Measurements from ENCODE around the gene FAM131A.

Gene FAM131A

GRCh38 chr3:184373422-184373821 lies 36.0 kb downstream of the FAM131A start:
- Mint-ChIP-seq H3K9me3 (no peaks in the 10 kb centered on the region), H3K27ac (no peak overlapping the region), H3K4me3 (no peak overlapping the region), H3K27me3 (peaks cover 36 to 39% of the 10 kb centered on the region in 2 donors), H3K36me3 (ENCODE audit: insufficient read depth) (peaks cover 8% of the 10 kb centered on the region), H3K4me1 (ENCODE audit: low read depth in 2 of 2) (peaks cover 3 to 6% of the 10 kb centered on the region in 2 donors)
- DNase-seq (no peak), ATAC-seq (replicated peaks) (no peak)

GRCh38 chr3:184375747-184376461 lies 38.5 kb downstream of the FAM131A start:
- no peak overlapping the region for H3K4me3 Mint-ChIP-seq
- H3K27me3 Mint-ChIP-seq = peaks cover 51 to 56% of the 10 kb centered on the region in 2 donors
- no peak overlapping the region for H3K27ac Mint-ChIP-seq
- no peaks in the 10 kb centered on the region for H3K9me3 Mint-ChIP-seq
- H3K36me3 Mint-ChIP-seq (ENCODE audit: insufficient read depth) = peaks cover 8% of the 10 kb centered on the region
- DNase-seq (no peak), ATAC-seq (replicated peaks) (no peak)
- peaks cover 7 to 12% of the 10 kb centered on the region in 2 donors for H3K4me1 Mint-ChIP-seq (ENCODE audit: low read depth in 2 of 2)

GRCh38 chr3:184377374-184377773 lies 40.0 kb downstream of the FAM131A start:
- no peak overlapping the region for H3K4me3 Mint-ChIP-seq
- peaks cover 64 to 71% of the 10 kb centered on the region in 2 donors for H3K27me3 Mint-ChIP-seq
- H3K36me3 Mint-ChIP-seq (ENCODE audit: insufficient read depth) = peaks cover 3% of the 10 kb centered on the region
- ATAC-seq (replicated peaks) (no peak), DNase-seq (no peak)
- H3K27ac Mint-ChIP-seq = no peak overlapping the region
- H3K9me3 Mint-ChIP-seq = no peaks in the 10 kb centered on the region
- peaks cover 9 to 14% of the 10 kb centered on the region in 2 donors for H3K4me1 Mint-ChIP-seq (ENCODE audit: low read depth in 2 of 2)

GRCh38 chr3:184377882-184378445 lies 40.6 kb downstream of the FAM131A start, which contains the start of gene THPO:
Gene THPO (minus strand): TSS chr3:184378207. CDS start chr3:184376259, 1,948 bp downstream.
- DNase-seq (no peak), ATAC-seq (replicated peaks) (no peak)
- Mint-ChIP-seq H3K36me3 (ENCODE audit: insufficient read depth) (peaks cover 2% of the 10 kb centered on the region), H3K9me3 (no peaks in the 10 kb centered on the region), H3K4me1 (ENCODE audit: low read depth in 2 of 2) (peaks cover 9 to 14% of the 10 kb centered on the region in 2 donors), H3K4me3 (peak within 1 kb of the TSS; percentile 70 to 72), H3K27ac (no peak within 1 kb of the TSS), H3K27me3 (peaks cover 69 to 76% of the 10 kb centered on the region in 2 donors)

GRCh38 chr3:184378651-184379357 lies 41.4 kb downstream of the FAM131A start:
- ATAC-seq (replicated peaks) (no peak), DNase-seq (no peak)
- Mint-ChIP-seq H3K4me1 (ENCODE audit: low read depth in 2 of 2) (peaks cover 9 to 14% of the 10 kb centered on the region in 2 donors), H3K27me3 (peaks cover 75 to 85% of the 10 kb centered on the region in 2 donors), H3K4me3 (peak overlapping the region; percentile 70 to 72), H3K27ac (no peak overlapping the region), H3K9me3 (no peaks in the 10 kb centered on the region), H3K36me3 (ENCODE audit: insufficient read depth) (peaks cover 2% of the 10 kb centered on the region)

- no peak for ATAC-seq (replicated peaks)
- peaks cover 9 to 14% of the 10 kb centered on the region in 2 donors for H3K4me1 Mint-ChIP-seq (ENCODE audit: low read depth in 2 of 2)
- peaks cover 2% of the 10 kb centered on the region for H3K36me3 Mint-ChIP-seq (ENCODE audit: insufficient read depth)
- DNase-seq = no peak
- no peak within 1 kb of the TSS for H3K27ac Mint-ChIP-seq
- H3K4me3 Mint-ChIP-seq = peak within 1 kb of the TSS; percentile 70 to 72
- H3K9me3 Mint-ChIP-seq = no peaks in the 10 kb centered on the region
- H3K27me3 Mint-ChIP-seq = peaks cover 83 to 93% of the 10 kb centered on the region in 2 donors
These were observed 42.2 kb downstream of the FAM131A start, which contains the start of gene CHRD for GRCh38 chr3:184379358-184380184. Gene CHRD (plus strand): TSS chr3:184380054. CDS start chr3:184380319, 265 bp downstream.

- Mint-ChIP-seq H3K36me3 (ENCODE audit: insufficient read depth) (peaks cover 2% of the 10 kb centered on the region), H3K9me3 (no peaks in the 10 kb centered on the region), H3K4me1 (ENCODE audit: low read depth in 2 of 2) (peaks cover 9 to 14% of the 10 kb centered on the region in 2 donors), H3K27me3 (peaks cover 85 to 93% of the 10 kb centered on the region in 2 donors), H3K27ac (no peak overlapping the region), H3K4me3 (peak overlapping the region; percentile 60 to 62)
- ATAC-seq (replicated peaks) (peak; percentile 41), DNase-seq (no peak)
These were observed 42.8 kb downstream of the FAM131A start for GRCh38 chr3:184380185-184380626.

- Mint-ChIP-seq H3K4me3 (peak overlapping the region; percentile 60 to 62), H3K27me3 (peaks cover 81 to 93% of the 10 kb centered on the region in 2 donors), H3K4me1 (ENCODE audit: low read depth in 2 of 2) (peaks cover 9 to 14% of the 10 kb centered on the region in 2 donors), H3K36me3 (ENCODE audit: insufficient read depth) (peaks cover 2% of the 10 kb centered on the region), H3K27ac (no peak overlapping the region), H3K9me3 (no peaks in the 10 kb centered on the region)
- ATAC-seq (replicated peaks) (peak; percentile 58), DNase-seq (peak in 1 of 3 experiments; percentile 13)
These were observed 43.3 kb downstream of the FAM131A start for GRCh38 chr3:184380627-184381260.

GRCh38 chr3:184381261-184382224 lies 44.1 kb downstream of the FAM131A start:
- peak; percentile 35 for ATAC-seq (replicated peaks)
- Mint-ChIP-seq H3K4me1 (ENCODE audit: low read depth in 2 of 2) (peaks cover 9 to 14% of the 10 kb centered on the region in 2 donors), H3K36me3 (ENCODE audit: insufficient read depth) (peaks cover 2% of the 10 kb centered on the region), H3K27me3 (peaks cover 77 to 93% of the 10 kb centered on the region in 2 donors), H3K9me3 (no peaks in the 10 kb centered on the region), H3K4me3 (peak overlapping the region; percentile 60 to 62), H3K27ac (no peak overlapping the region)
- no peak for DNase-seq

GRCh38 chr3:184382326-184383032 lies 45.1 kb downstream of the FAM131A start:
- Mint-ChIP-seq H3K4me1 (ENCODE audit: low read depth in 2 of 2) (peaks cover 9 to 14% of the 10 kb centered on the region in 2 donors), H3K9me3 (no peaks in the 10 kb centered on the region), H3K4me3 (no peak overlapping the region), H3K27me3 (peaks cover 68 to 93% of the 10 kb centered on the region in 2 donors), H3K27ac (no peak overlapping the region), H3K36me3 (ENCODE audit: insufficient read depth) (peaks cover 2% of the 10 kb centered on the region)
- ATAC-seq (replicated peaks) = no peak
- no peak for DNase-seq

- H3K27me3 Mint-ChIP-seq = peaks cover 64 to 93% of the 10 kb centered on the region in 2 donors
- H3K27ac Mint-ChIP-seq = no peak overlapping the region
- no peaks in the 10 kb centered on the region for H3K9me3 Mint-ChIP-seq
- peaks cover 2% of the 10 kb centered on the region for H3K36me3 Mint-ChIP-seq (ENCODE audit: insufficient read depth)
- no peak overlapping the region for H3K4me3 Mint-ChIP-seq
- DNase-seq (no peak), ATAC-seq (replicated peaks) (no peak)
- H3K4me1 Mint-ChIP-seq (ENCODE audit: low read depth in 2 of 2) = peaks cover 9 to 11% of the 10 kb centered on the region in 2 donors
These were observed 45.8 kb downstream of the FAM131A start for GRCh38 chr3:184383033-184383740.

Data from effector memory CD8-positive, alpha-beta T cell (primary cell).